ENCODE data around the gene TPM4.

The TPM4 gene

GRCh38 chr19:16042533-16043085 lies 33.7 kb upstream of the TPM4 start:
- no peak for DNase-seq

GRCh38 chr19:16043156-16043757 lies 33.0 kb upstream of the TPM4 start:
- DNase-seq: no peak

- no peak for DNase-seq
These were observed 31.5 kb upstream of the TPM4 start for GRCh38 chr19:16044746-16045145.

- DNase-seq: no peak
These were observed 31.1 kb upstream of the TPM4 start for GRCh38 chr19:16045171-16045570.

- no peak for DNase-seq
These were observed 30.4 kb upstream of the TPM4 start for GRCh38 chr19:16045893-16046292.

GRCh38 chr19:16048583-16048982 lies 27.7 kb upstream of the TPM4 start:
- no peak for DNase-seq

- DNase-seq: peak; percentile 2
These were observed 24.9 kb upstream of the TPM4 start for GRCh38 chr19:16051254-16052025.

- no peak for DNase-seq
These were observed 23.9 kb upstream of the TPM4 start for GRCh38 chr19:16052353-16052752.

- no peak for DNase-seq
These were observed 19.2 kb upstream of the TPM4 start for GRCh38 chr19:16057062-16057461.

- no peak for DNase-seq
These were observed 16.0 kb upstream of the TPM4 start for GRCh38 chr19:16060294-16060693.

- DNase-seq: no peak
These were observed 14.4 kb upstream of the TPM4 start for GRCh38 chr19:16061943-16062342.

- peak; percentile 78 for DNase-seq
These were observed 13.5 kb upstream of the TPM4 start for GRCh38 chr19:16062789-16063188.

- no peak for DNase-seq
These were observed 11.9 kb upstream of the TPM4 start for GRCh38 chr19:16064209-16064889.

- DNase-seq: peak; percentile 58
These were observed 9.6 kb upstream of the TPM4 start for GRCh38 chr19:16066611-16067104.

GRCh38 chr19:16067205-16067938 lies 8.9 kb upstream of the TPM4 start:
- DNase-seq: no peak

- DNase-seq: no peak
These were observed 7.5 kb upstream of the TPM4 start for GRCh38 chr19:16068696-16069259.

GRCh38 chr19:16069813-16070365 lies 6.4 kb upstream of the TPM4 start:
- DNase-seq: no peak

GRCh38 chr19:16070366-16070990 lies 5.8 kb upstream of the TPM4 start:
- DNase-seq: no peak

- no peak for DNase-seq
These were observed 5.1 kb upstream of the TPM4 start for GRCh38 chr19:16071072-16071691.

GRCh38 chr19:16073481-16073880 lies 2.8 kb upstream of the TPM4 start:
- no peak for DNase-seq

- DNase-seq: peak; percentile 3
These were observed 2.3 kb upstream of the TPM4 start for GRCh38 chr19:16073988-16074387.

Data from OCI-M1 (cell line).